T1000 (cell line): Measurements from ENCODE around the gene MLH1.
"Not testable (repeated sequence)": the region's sequence is repeated elsewhere in the genome, so short reads cannot be mapped to it uniquely, and the experiment has no call there.

ENCODE experiments used
- DNase-seq: peaks from one replicate; lab custom pipeline; 2025; ENCODE audit warnings: mixed read lengths; lab: John Stamatoyannopoulos, UW

Gene MLH1

DNA sequence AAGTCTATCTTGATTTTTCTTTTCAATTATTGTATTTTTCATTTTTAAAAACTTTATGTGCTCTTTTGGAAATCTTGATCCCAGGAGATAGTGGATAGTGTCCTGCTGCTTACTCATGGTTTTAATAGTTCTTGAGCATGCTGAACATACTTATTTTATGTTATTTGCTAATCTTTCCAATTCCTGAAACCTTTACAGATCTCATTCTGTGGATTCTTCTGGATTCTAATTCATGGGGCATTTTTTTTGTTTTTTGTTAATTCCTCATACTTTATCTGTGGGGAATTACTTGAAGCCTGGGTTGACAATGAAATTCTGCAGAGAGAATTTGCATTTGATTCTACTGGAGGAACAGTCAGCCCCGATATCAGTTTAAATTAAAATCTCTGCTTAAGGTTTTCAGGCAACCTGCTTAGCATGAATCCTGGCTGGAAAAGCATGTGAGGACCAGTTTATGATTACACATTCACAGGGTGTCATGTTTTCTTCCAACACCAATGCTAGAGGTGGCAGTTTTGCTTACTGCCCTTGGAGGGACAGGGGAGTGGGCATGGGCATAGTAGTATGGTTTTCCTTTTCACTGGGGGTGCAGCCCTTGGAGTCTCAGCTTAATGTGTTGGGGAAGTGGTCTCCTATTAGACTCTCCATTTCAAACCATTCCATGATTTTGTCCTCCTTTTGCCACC, 46.0 kb downstream of the MLH1 start:
- DNase-seq: no peak

DNA sequence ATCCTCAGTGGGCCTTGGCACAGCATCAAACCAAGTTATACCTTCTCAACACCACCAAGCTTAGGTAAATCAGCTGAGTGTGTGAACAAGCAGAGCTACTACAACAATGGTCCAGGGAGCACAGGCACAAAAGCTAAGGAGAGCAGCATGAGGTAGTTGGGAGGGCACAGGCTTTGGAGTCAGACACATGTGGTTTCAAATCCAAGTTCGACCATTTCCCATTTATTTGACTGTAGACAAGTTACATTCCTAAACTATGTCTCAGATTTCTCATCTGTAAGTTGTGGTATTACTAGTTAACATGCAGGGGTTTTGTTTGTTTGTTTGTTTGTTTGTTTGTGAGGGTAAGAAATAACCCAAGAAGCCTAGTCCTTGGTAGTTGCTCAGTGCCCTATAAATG, 46.9 kb downstream of the MLH1 start:
- DNase-seq: no peak

DNA sequence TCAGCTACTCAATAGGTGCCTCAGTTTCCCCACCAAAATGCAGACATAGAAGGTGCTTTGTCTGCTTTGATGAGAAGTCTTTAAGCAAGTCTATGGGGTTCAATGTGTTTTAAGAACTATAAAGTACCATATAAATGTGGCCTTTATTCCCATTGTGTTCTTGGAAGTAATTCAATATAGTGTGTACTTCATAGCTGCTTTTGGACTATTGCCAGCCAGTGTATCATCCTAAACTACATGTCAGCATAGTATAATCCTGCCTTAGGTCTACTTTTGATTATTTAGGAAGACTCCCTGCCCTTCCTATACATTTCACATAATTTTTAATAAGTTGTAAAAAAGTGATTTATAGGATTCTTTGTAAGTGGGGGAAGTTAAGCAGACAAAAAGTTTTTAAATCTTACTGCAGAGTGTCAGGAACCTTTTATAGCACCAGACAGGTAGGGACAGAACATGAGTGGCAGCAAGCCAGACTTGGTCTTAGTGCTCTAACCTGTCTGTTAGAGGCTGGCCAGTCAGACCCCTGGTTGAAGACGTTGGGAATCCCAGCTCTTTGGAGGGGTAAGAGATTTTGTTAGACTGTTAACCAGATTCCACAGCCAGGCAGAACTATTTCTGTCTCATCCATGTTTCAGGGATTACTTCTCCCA, 48.4 kb downstream of the MLH1 start:
- no peak for DNase-seq

DNA sequence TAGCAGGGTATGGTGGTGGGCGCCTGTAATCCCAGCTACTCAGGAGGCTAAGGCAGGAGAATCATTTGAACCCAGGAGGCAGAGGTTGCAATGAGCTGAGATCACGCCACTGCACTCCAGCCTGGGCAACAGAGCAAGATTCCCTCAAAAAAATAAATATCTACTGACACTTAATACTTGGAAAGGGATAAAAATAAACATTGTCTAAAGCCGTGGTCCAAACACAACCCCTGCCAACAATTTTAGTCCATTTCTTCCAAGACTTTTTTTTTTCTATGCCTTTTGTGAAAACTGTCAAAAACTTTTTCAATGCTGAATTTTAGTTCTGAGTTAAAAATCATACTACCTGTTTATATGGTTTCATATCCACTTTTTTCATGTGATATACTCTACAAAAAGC, 49.4 kb downstream of the MLH1 start:
- not testable (repeated sequence) for DNase-seq

DNA sequence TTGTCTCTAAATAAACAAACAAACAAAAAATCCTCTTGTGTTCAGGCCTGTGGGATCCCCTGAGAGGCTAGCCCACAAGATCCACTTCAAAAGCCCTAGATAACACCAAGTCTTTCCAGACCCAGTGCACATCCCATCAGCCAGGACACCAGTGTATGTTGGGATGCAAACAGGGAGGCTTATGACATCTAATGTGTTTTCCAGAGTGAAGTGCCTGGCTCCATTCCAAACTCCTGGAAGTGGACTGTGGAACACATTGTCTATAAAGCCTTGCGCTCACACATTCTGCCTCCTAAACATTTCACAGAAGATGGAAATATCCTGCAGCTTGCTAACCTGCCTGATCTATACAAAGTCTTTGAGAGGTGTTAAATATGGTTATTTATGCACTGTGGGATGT, 57.0 kb downstream of the MLH1 start:
- DNase-seq: no peak

DNA sequence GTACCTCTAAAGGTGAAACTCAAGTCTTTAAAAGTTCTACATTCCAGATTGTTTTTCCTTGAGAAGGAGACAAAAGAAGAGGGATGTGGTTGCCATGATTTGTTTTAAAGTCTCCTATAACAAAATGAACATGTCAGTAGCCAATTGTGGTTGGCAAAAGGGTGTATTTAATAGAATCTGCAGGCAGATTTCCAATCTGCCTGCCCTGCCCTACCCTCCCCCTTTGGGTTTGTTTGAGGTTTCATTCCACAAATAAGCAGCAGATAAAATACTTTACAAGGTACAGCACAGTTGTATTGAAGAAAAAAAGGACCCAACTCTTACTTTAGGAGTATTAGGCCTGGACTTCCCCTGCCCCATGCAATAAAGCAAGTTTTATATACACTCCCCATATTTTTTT, 59.5 kb downstream of the MLH1 start:
- no peak for DNase-seq

DNA sequence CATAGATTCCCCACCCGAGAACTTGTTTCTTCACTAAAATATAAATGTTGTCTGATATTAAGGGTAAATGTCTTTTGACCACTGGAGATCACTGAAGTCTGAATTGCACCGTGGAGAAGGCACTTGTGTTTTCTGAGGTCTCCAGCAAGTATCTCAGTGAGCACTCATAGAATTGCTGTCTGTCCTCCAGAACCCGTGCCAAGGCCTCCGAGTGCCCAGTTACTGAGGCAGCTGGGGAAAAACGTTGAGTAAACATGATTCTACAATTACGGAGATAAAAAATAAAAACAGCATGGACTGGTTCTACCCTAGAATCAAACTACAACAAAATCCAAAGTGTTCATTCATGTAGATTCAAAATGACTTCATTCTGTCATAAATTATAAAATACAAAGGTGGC, 60.0 kb downstream of the MLH1 start:
- no peak for DNase-seq

DNA sequence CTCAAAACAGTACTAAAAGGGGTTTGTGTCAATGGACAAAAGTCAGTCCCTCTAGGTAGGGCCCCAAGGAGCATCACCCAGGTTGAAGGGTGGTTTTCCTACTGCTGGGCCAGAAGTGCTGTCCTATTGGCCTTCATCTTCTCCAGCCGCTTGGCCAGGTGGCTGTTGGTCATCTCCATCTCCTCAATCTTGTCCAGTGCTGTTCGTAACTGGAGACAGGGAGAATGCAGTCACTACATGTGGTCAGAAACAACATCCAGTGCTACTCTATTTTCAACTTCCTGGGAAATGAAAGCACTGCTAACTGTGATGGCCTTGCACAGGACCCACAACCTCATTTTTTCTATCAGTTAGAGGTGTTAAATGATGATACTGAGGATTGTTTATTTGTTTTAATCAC, 60.4 kb downstream of the MLH1 start:
- no peak for DNase-seq

DNA sequence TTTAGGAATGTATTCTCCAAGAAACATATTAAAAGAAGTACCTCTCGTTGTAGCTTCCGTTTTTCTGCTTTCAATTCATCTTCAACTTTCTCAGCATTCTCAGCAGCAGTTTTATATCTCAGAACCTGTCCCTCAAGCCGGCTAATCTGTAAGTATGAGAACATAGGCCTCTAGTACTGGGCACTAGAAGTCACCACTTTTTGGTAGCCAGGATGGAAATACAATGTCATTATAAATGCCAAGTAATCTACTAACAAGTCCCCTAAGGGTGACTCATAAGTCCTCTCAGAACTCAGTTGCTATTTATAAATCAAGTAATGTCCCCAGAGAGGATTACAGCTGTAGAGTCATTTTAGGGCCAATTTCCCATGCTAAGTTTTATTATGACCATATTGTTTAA, 61.1 kb downstream of the MLH1 start:
- DNase-seq: no peak

DNA sequence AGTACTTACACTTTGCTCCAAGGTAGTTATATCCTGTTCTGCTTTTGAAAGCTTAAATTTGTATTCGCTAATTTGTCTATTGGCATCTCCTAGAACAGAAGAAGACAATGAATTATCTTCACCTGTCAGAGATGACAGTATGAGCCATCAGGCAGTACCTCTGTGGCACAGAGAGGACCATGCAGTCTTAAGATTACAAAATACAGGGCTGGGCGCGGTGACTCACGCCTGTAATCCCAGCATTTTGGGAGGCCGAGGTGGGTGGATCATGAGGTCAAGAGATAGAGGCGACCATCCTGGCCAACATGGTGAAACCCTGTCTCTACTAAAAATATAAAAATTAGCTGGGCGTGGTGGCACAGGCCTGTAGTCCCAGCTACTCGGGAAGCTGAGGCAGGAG, 61.8 kb downstream of the MLH1 start:
- not testable (repeated sequence) for DNase-seq

DNA sequence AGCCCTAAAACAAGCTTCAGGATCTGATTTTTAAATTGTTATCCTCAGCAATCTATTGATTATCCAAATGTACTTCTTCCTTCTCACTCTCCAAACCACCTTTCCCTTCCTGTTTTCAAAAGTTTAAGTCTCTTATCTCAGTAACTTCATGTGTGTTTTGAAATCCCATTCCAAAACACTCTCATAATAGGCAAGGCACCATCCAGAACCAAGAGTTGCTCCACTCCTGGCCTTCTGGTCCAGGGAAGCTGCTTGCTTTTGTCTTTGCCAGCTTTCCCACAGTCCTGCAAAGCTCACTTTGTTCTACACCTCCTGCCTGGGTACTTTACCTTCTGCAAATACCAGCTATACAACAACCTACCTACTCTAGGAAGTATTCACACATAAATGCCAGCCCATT, 63.5 kb downstream of the MLH1 start:
- DNase-seq: no peak

DNA sequence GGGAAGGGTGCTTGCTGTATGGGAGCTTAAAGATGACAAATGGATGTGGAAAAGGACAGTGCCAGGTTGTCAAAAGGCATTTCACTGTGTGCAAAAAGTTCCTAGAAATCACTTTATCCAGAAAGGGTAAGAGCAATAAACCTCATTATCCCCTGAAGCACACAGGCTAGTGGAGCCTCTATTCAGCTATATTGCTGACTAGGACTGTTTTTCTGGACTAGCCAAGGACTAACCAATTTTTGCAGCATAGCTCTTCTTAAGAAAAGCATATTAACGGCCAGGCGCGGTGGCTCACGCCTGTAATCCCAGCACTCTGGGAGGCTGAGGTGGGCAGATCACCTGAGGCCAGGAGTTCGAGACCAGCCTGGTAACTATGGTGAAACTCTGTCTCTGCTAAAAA, 64.8 kb downstream of the MLH1 start:
- DNase-seq: no peak

DNA sequence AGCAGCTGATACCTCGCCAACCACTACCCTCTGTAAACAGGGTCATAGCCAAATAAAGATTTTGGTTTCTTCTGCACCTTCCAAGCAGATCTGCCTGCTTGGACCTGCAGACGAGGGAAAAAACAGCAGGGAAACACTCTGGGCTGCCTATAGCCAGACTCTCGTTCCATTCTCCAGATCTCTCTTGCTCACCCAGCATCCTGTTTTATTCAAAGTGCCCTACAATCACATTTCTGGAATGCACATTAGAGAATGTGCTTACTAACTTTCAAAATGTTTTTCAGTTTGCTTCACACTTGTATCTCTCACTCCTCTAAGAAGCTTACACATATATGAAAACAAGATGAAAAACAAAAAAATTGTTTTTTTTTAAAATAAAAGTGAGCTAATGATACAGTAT, 71.4 kb downstream of the MLH1 start:
- no peak for DNase-seq

DNA sequence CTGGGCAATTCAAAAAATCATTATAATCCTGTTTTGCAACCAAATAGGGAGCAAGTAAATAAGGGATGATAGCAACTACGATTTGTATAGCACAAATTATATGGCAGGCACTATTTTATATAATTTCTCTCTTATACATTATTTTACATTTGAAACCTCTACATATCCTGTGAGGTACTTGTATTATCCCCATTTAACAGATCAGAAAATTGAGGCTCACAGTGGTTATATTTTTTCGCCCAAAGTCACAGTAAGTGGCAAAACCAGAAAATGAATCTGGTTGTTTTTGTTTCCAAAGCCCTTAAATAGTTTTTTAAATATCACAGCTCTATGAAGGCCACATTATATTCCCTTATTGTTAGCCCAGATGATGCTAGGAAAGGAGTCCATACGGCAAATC, 74.3 kb downstream of the MLH1 start:
- DNase-seq: no peak

DNA sequence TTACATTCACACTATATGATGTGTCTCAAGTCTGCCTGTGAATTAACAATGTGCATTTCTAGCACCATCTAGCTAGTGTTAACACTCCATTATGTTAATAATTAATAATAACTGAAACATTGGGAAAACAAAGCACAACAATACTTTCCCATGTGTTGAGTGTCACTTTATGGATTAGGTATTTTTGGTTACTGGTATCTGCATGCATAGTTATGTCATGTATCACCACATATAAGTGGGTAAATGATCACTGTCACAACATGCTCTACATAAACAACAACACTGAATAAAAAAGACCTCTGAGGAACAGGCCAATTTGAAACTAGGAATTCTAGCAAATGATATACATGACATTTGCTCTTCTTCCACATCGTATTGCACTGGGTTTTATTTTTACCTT, 74.7 kb downstream of the MLH1 start:
- DNase-seq: no peak

DNA sequence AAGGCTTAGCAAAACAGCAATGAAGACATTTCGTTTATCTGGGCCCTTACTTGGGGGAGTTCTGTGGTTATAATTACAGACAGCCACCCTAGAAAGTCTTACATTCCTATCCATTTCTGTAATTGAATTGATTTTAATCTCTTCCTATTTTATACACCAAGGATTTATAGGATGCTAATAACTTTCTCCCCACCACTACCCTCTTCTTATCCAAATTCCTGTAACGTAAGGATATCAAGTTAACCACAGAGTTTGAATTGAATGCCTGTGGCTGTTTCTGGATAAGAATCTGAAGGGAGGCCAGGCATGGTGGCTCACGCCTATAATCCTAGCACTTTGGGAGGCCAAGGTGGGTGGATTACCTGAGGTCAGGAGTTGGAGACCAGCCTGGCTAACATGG, 78.6 kb downstream of the MLH1 start:
- DNase-seq: no peak

DNA sequence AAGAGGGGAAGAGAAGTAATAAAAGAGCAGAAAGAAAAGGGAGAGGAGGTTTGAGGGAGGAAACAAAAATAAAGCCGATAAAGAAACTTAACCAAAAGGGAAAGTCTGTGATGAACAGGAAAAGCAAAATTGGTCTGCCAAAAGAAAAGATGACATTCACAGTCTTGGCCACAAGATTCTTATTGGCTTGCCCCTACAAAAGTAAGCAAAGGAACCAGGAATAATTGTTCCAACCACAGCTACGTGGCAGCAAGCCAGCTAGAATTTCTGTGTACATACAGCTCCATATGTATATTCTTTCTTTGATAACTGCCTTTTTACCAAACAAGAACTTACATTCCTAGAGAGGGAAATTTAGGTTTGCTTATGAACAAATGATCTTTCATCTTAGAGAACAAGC, 79.6 kb downstream of the MLH1 start:
- no peak for DNase-seq

DNA sequence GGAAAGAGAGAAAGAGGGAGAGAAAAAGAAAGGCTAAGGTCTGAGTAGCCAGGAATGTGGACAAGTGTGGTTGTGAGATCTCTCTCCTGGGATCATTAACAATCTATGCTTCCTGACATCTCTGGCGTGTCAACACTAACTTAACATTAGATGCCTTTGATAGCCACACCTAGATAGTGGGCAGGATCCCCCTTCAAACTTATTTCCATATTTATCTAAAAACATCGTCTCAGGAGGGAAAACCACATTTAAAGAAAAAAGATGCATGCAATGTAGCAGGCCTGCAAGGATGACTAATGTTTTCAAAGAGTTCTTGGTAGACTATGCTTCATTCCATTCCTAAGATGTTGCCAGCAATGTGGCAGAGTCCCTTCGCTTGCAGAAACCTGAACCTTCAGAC, 80.9 kb downstream of the MLH1 start:
- DNase-seq: no peak

DNA sequence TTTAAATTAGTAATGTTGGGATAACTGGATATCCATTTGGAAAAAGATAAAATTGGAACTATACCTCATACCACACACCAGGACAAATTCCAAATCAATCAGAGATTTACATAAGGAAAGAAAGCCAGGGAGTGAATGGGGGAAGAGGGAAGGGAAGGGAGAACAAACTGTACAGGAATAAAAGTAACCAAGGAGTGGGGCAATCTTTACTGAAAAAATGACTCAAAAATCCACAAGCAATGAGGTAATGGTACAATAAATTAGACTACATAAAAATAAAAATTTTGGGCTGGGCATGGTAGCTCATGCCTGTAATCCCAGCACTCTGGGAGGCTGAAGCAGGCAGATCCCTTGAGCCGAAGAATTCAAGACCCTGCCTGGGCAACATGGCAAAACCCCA, 82.6 kb downstream of the MLH1 start:
- no peak for DNase-seq

DNA sequence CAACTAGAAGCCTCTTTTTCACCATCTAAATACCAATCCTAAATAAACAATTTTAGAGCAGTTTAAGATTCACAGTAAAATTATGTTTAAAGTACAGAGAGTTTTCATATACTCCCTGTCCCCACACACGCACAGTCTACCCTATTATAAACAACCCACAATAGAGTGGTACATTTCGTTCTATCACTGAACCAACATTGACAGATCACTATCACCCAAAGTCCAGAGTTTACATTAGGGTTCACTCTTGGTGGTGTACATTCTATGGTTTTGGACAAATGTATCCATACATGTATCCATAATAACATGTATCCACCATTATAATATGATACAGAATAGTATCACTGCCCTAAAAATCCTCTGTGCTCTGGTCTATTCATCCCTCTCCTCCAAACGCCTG, 89.0 kb downstream of the MLH1 start:
- no peak for DNase-seq

DNA sequence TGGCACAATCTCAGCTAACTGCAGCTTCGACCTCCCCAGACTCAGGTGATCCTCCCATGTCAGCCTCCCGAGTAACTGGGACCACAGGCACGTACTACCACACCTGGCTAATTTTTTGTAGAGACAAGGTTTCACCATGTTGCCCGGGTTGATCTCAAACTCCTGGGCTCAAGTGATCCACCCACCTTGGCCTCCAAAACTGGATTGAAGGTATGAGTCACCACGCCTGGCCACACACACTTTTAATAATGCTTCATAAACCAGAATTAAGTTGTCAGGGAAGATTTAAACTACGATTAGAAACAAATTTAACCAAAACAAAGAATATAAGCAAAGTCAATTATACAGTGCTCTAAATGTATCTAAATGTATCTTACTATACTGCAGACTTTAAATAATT, 93.6 kb downstream of the MLH1 start:
- no peak for DNase-seq

DNA sequence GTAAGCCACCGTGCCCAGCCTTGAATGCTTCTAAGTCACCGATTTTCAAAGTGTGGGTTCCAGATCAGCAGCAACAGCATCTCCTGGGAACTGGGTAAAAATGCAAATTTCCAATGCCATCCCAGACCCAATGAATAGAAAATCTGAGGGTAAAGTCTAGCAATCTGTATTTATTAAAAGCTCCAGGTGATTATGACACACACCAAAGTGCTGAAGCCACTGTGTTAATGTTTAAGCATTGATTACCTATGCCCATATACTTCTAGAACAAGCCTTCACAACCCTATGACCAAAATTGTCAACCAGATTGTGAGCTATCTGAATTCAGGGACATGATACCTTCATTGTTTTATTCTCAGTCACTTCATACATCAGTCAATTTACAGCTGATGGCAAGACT, 94.6 kb downstream of the MLH1 start:
- no peak for DNase-seq

DNA sequence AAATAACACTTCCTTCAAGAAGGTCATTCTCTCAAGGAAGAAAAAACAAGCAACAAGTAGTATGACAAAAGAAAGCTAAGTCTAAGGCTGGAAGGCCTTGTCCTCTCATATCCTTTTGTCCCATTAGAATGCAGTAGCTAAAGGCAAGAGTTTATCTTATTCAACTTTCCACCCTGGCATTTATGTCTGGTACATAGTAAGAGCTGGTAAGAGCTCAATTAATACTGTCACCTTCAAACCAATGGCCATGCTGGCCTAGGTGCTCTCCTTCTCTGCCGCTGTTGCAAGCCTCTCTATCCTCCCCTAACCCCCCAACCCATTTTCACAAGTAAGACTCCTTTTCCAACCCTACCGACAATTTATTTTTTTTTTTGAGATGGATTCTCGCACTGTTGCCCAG, 99.2 kb downstream of the MLH1 start:
- DNase-seq: no peak

DNA sequence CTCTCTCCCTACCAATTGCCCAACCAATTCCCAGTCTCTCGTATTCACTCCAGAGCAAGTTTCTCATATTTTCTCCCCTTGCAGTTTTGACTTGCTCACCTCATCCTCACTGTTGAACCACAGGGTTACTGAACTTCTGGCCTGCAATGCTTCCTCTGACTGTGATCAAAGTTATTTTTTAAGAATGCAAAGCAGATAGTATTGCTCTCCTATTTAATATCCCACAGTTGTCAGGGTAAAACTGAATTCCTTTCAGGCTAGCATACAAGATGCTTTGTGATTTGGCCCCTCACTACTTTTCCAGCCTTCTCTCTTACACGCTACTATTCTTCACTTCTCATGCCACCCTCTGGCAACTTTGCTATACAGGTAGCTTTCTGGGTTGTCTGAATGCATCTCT, 100.2 kb downstream of the MLH1 start:
- DNase-seq: no peak
